Nephron progenitor cell (in vitro differentiated cells): ENCODE data around the gene SLC12A6.

Experiments used
- DNase-seq: peaks from one replicate; pipeline ENCODE4 v3.0.0; 2021
- H3K27ac Mint-ChIP-seq: 2 replicates; pipeline ENCODE4 v1.8.0; 2021; ENCODE audit warnings: mild to moderate bottlenecking, moderate library complexity, mixed read lengths
- H3K27me3 Mint-ChIP-seq: 2 replicates; pipeline ENCODE4 v1.8.0; 2021; ENCODE audit warnings: mild to moderate bottlenecking, low read depth, mixed read lengths; ENCODE audit not compliant: poor library complexity
- H3K36me3 Mint-ChIP-seq: 2 replicates; pipeline ENCODE4 v1.8.0; 2021; ENCODE audit warnings: low read depth, mixed read lengths
- H3K4me1 Mint-ChIP-seq: 2 replicates; pipeline ENCODE4 v1.8.0; 2021; ENCODE audit warnings: mixed read lengths
- H3K4me3 Mint-ChIP-seq: 2 replicates; pipeline ENCODE4 v1.8.0; 2021; ENCODE audit warnings: mild to moderate bottlenecking, moderate library complexity, mixed read lengths
- H3K9me3 Mint-ChIP-seq: 2 replicates; pipeline ENCODE4 v1.8.0; 2021; ENCODE audit warnings: mild to moderate bottlenecking, moderate library complexity, mixed read lengths
- CTCF ChIP-seq: fragments of 200-600 bp; sonication (generic); IDR thresholded peaks from 2 replicates; pipeline ENCODE4 v1.5.0; 2021; ENCODE audit warnings: antibody characterized with exemption

Gene SLC12A6

DNA sequence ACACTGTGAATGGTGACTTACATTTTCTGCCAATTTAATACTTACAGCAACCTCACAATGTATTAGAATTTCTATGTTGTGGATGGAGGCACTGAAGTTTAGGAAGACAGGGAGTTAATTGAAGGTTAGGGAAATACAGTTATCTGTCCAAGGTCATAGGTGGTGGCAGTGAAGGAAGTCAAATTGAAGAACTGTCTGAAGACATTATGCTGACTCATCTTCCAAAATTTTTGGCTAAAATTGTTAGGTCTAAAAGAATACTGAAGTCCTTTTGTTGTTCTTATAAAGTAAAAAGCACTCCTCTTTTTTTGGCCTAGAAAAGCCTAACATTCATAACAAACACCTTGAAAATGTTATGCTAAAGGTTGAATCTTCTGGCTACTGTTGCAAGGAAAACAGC lies 85.0 kb downstream of the SLC12A6 start:
- H3K4me1 Mint-ChIP-seq, result no peaks in the 10 kb centered on the region
- H3K4me3 Mint-ChIP-seq, result no peak overlapping the region
- TF ChIP-seq CTCF, result no peak
- DNase-seq, result no peak
- H3K36me3 Mint-ChIP-seq, result peaks cover 10% of the 10 kb centered on the region
- H3K27me3 Mint-ChIP-seq, result no peaks in the 10 kb centered on the region
- no peaks in the 10 kb centered on the region for H3K9me3 Mint-ChIP-seq
- no peak overlapping the region for H3K27ac Mint-ChIP-seq

DNA sequence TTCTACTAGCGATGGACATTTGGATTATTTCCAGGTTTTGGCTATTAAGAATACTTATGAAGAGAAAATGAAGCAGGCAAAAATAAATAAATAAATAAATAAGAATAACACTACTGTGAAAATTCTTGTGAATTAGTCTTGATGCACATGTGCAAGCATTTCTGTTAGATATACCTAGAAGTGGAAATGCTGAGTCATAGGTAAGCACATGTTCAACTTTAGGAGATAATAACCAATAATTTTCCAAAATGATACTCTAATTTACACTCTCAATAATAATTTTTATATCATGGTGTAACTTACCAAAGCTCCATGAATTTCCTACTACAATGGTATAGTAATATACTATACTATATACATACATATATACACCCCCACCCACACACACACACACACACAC lies 89.4 kb downstream of the SLC12A6 start:
- no peak for DNase-seq
- Mint-ChIP-seq H3K27ac (no peak overlapping the region), H3K27me3 (no peaks in the 10 kb centered on the region), H3K4me1 (no peaks in the 10 kb centered on the region), H3K4me3 (no peak overlapping the region), H3K9me3 (no peaks in the 10 kb centered on the region), H3K36me3 (no peaks in the 10 kb centered on the region)
- TF ChIP-seq CTCF, result no peak

DNA sequence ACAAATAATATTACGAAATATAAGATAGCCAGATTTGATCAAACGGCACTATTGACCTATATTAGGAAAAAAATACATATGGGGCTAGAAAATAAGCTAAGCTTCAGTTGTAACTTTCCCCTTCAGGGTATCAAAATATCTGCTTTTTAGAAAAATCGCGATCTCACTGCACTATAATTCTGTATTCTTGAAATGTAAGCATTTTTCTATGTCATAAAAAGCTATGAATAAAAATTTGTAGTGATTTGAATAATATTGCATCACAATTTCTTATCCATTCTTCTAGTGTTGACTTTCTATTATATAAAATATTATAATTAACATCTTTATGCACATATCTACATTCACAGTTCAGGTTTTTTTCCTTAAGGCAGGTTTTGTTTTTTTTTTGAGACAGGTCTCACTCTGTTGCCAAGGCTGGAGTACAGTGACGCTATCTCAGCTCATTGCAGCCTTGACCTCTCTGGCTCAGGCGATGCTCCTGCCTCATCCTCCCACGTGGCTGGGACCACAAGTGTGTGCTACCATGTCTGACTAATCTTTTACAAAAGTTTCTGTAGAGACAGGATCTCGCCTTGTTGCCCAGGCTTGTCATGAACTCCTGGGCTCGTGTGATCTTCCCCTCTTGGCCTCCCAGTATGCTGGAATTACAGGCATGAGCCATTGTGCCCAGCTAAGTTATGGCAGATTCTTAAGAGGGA lies 91.2 kb downstream of the SLC12A6 start:
- Mint-ChIP-seq H3K27me3 (no peaks in the 10 kb centered on the region), H3K4me1 (no peaks in the 10 kb centered on the region), H3K27ac (no peak overlapping the region), H3K4me3 (no peak overlapping the region), H3K36me3 (no peaks in the 10 kb centered on the region), H3K9me3 (no peaks in the 10 kb centered on the region)
- no peak for TF ChIP-seq CTCF
- DNase-seq, result no peak

DNA sequence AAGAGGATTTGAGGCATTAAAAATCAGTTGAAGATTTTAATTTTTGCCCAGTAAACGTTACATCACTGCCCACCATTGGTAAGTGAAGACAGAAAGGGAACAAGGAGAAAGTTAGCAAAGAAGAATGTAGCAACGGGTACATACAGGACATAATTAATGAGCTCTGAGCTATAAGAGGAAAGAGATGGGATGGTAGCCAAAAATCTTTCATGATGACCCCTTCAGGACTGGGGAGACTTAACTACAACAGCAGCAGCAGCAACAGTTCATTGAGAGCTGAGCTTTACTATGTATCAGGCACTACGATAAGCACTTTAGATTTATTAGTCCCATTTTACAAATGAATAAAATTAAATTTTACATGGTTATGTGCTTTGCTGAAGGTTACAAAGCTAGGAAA lies 94.4 kb downstream of the SLC12A6 start:
- no peak for TF ChIP-seq CTCF
- no peaks in the 10 kb centered on the region for H3K27me3 Mint-ChIP-seq
- H3K9me3 Mint-ChIP-seq, result no peaks in the 10 kb centered on the region
- no peak for DNase-seq
- H3K4me3 Mint-ChIP-seq, result no peak overlapping the region
- H3K27ac Mint-ChIP-seq, result no peak overlapping the region
- H3K36me3 Mint-ChIP-seq, result no peaks in the 10 kb centered on the region
- H3K4me1 Mint-ChIP-seq, result no peaks in the 10 kb centered on the region

- DNase-seq, result no peak
- Mint-ChIP-seq H3K27me3 (no peaks in the 10 kb centered on the region), H3K27ac (no peak overlapping the region), H3K4me3 (no peak overlapping the region), H3K9me3 (no peaks in the 10 kb centered on the region), H3K4me1 (no peaks in the 10 kb centered on the region), H3K36me3 (no peaks in the 10 kb centered on the region)
- TF ChIP-seq CTCF, result no peak
Measured at GRCh38 chr15:34242331-34242710, 95.3 kb downstream of the SLC12A6 start.
